GM19035 (cell line): ENCODE data around the gene NEFH.
"Not testable (repeated sequence)": the region's sequence is repeated elsewhere in the genome, so short reads cannot be mapped to it uniquely, and the experiment has no call there.

Experiments used
- ATAC-seq: cut with Tn5 transposase; IDR thresholded peaks from one replicate; pipeline ENCODE4 v1.9.1; 2021; ENCODE audit not compliant: unreplicated experiment

NEFH gene

GRCh38 chr22:29463629-29464028, 16.4 kb upstream of the NEFH start:
- ATAC-seq = no peak

- ATAC-seq = no peak
Measured at GRCh38 chr22:29464581-29464980, 15.4 kb upstream of the NEFH start.

- ATAC-seq = no peak
Measured at GRCh38 chr22:29469755-29470154, 10.3 kb upstream of the NEFH start.

GRCh38 chr22:29470159-29470855, 9.7 kb upstream of the NEFH start:
- ATAC-seq = no peak

GRCh38 chr22:29473001-29473400, 7.0 kb upstream of the NEFH start:
- ATAC-seq = no peak

GRCh38 chr22:29475550-29475949, 4.5 kb upstream of the NEFH start:
- ATAC-seq = no peak

- ATAC-seq = no peak
Measured at GRCh38 chr22:29476116-29476515, 3.9 kb upstream of the NEFH start.

GRCh38 chr22:29477723-29478318, 2.2 kb upstream of the NEFH start:
- ATAC-seq = no peak

- ATAC-seq = no peak
Measured at GRCh38 chr22:29478326-29479276, 1.4 kb upstream of the NEFH start.

- ATAC-seq = no peak
Measured at GRCh38 chr22:29480262-29480511, 169 bp downstream of the NEFH start.

GRCh38 chr22:29480512-29481264, 670 bp downstream of the NEFH start:
- ATAC-seq = no peak

GRCh38 chr22:29481265-29482000, 1.4 kb downstream of the NEFH start:
- ATAC-seq = no peak

GRCh38 chr22:29482253-29482652, 2.2 kb downstream of the NEFH start:
- ATAC-seq = no peak

GRCh38 chr22:29482726-29483125, 2.7 kb downstream of the NEFH start:
- no peak for ATAC-seq

- ATAC-seq = no peak
Measured at GRCh38 chr22:29483254-29483653, 3.2 kb downstream of the NEFH start.

GRCh38 chr22:29484642-29485041, 4.6 kb downstream of the NEFH start:
- no peak for ATAC-seq

GRCh38 chr22:29485448-29485847, 5.4 kb downstream of the NEFH start:
- no peak for ATAC-seq

- ATAC-seq = no peak
Measured at GRCh38 chr22:29487426-29487986, 7.5 kb downstream of the NEFH start.

- ATAC-seq = not testable (repeated sequence)
Measured at GRCh38 chr22:29489127-29489780, 9.2 kb downstream of the NEFH start.

- ATAC-seq = no peak
Measured at GRCh38 chr22:29491012-29491411, 11.0 kb downstream of the NEFH start.
